ENCODE data around the gene PRR9. TPM values are rescaled to one million over a fixed set of nuclear protein-coding genes. Genes with fewer than 3 reads are reported as not detected.

The PRR9 gene
- total and polyA plus RNA-seq, 2 experiments from 2014 or later: not detected

DNA sequence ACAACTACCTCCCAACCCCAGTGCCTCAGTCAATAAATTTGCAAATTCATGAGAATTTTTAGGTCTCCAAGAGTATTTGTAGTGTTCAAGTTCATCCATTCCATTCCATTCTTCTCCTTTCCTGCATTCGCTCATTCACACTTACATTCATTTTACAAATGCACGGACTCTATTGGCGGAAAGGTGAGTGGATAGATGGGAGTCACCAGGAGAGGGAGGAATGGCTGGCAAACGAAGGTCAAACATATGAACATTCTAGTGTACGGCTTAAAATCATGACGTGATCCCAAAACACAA, 44.6 kb downstream of the PRR9 start:
- no peaks in the 10 kb centered on the region for H3K36me3 ChIP-seq
- no peaks in the 10 kb centered on the region for H3K4me1 ChIP-seq (ENCODE audit: low read depth)
- H3K9me3 ChIP-seq (ENCODE audit: low read depth): no peaks in the 10 kb centered on the region
- no peak overlapping the region for H3K27ac ChIP-seq
- H3K4me3 ChIP-seq: peak overlapping the region; percentile 34
- DNase-seq (ENCODE audit: low read depth in 1 of 2, low spot score in 1 of 2): no peak
- H3K27me3 ChIP-seq: peaks cover 59% of the 10 kb centered on the region
- TF ChIP-seq, protein P1, sequence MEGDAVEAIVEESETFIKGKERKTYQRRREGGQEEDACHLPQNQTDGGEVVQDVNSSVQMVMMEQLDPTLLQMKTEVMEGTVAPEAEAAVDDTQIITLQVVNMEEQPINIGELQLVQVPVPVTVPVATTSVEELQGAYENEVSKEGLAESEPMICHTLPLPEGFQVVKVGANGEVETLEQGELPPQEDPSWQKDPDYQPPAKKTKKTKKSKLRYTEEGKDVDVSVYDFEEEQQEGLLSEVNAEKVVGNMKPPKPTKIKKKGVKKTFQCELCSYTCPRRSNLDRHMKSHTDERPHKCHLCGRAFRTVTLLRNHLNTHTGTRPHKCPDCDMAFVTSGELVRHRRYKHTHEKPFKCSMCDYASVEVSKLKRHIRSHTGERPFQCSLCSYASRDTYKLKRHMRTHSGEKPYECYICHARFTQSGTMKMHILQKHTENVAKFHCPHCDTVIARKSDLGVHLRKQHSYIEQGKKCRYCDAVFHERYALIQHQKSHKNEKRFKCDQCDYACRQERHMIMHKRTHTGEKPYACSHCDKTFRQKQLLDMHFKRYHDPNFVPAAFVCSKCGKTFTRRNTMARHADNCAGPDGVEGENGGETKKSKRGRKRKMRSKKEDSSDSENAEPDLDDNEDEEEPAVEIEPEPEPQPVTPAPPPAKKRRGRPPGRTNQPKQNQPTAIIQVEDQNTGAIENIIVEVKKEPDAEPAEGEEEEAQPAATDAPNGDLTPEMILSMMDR (IDR thresholded peaks at IDR 0.05; ENCODE audit: low read depth, low read length): no peak

DNA sequence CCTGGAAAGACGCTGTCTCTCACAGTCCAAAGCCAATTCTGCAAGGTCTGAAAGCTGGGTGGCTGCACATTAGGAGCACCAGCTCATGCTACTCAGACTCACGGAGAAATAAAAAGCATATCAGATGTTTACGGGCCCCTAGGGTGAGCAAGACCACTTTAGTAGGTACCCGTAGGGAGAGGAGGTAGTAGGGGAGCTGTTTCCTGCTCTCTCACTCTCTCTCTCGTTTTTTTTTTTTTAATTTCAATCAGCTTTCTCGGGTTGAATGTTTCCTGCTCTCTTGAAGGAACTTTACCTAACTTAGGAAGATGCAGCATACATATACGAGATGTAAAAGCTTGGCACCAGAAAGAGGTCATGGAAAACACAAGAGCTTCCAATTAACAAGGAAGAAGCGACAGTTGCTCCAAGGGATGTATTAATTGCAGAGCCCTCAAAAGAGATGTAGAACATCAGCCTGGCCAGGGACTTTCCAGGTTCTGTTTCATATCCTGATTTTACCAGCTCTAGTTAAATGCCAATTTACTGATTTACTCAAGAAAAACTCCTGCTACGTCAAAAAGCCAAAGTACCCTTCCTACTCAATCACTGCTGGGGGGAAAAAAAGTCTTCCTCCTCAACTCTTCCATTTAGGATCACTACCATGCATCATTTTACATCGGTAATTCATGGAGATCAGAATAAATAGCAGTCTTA, 45.2 kb downstream of the PRR9 start:
- Histone ChIP-seq H3K27me3 (peaks cover 62% of the 10 kb centered on the region), H3K36me3 (no peaks in the 10 kb centered on the region), H3K9me3 (ENCODE audit: low read depth) (no peaks in the 10 kb centered on the region), H3K4me1 (ENCODE audit: low read depth) (no peaks in the 10 kb centered on the region), H3K27ac (no peak overlapping the region), H3K4me3 (no peak overlapping the region)
- no peak for DNase-seq (ENCODE audit: low read depth in 1 of 2, low spot score in 1 of 2)
- TF ChIP-seq, protein P1 (IDR thresholded peaks at IDR 0.05; ENCODE audit: low read depth, low read length): no peak

DNA sequence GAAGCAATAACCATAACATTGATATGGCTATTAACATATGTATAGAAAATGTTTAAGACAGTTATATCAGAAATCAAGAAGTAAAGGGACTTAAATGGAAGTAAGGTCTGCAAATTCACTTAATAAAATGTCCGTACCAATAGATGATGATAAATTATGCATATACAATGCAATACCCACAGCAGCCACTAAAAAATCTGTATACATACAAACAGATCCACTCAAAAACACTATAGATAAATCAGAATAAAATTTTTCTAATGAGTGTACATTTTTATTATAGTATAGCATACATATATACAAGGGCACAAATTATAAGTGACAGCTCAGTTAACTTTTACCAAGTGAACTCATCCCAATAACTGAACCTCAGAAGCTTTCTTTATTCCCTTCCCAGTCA, 48.1 kb downstream of the PRR9 start:
- H3K36me3 ChIP-seq: no peaks in the 10 kb centered on the region
- H3K27ac ChIP-seq: no peak overlapping the region
- no peaks in the 10 kb centered on the region for H3K9me3 ChIP-seq (ENCODE audit: low read depth)
- H3K4me1 ChIP-seq (ENCODE audit: low read depth): no peaks in the 10 kb centered on the region
- TF ChIP-seq, protein P1 (IDR thresholded peaks at IDR 0.05; ENCODE audit: low read depth, low read length): no peak
- H3K4me3 ChIP-seq: no peak overlapping the region
- peaks cover 43% of the 10 kb centered on the region for H3K27me3 ChIP-seq
- DNase-seq (ENCODE audit: low read depth in 1 of 2, low spot score in 1 of 2): no peak

Other genes with a start within 250 kb of the PRR9 start
- not detected in 2 replicates for gene SPRR4, start 246.9 kb upstream of the PRR9 start, total RNA-seq
- not detected in 2 replicates for gene SPRR4, start 246.9 kb upstream of the PRR9 start, polyA plus RNA-seq
- not detected in 2 replicates for gene SPRR1A, start 233.5 kb upstream of the PRR9 start, total RNA-seq
- not detected in 2 replicates for gene SPRR1A, start 233.5 kb upstream of the PRR9 start, polyA plus RNA-seq
- not detected in 2 replicates for gene SPRR3, start 215.8 kb upstream of the PRR9 start, total RNA-seq
- gene SPRR3, start 215.8 kb upstream of the PRR9 start, polyA plus RNA-seq: not detected in 2 replicates
- gene SPRR1B, start 186.4 kb upstream of the PRR9 start, total RNA-seq: not detected in 2 replicates
- gene SPRR1B, start 186.4 kb upstream of the PRR9 start, polyA plus RNA-seq: not detected in 2 replicates
- not detected in 2 replicates for gene SPRR2D, start 176.5 kb upstream of the PRR9 start, total RNA-seq
- not detected in 2 replicates for gene SPRR2D, start 176.5 kb upstream of the PRR9 start, polyA plus RNA-seq
- not detected in 2 replicates for gene SPRR2A, start 160.1 kb upstream of the PRR9 start, total RNA-seq
- not detected in 2 replicates for gene SPRR2A, start 160.1 kb upstream of the PRR9 start, polyA plus RNA-seq
- gene SPRR2B, start 146.0 kb upstream of the PRR9 start, total RNA-seq: not detected in 2 replicates
- not detected in 2 replicates for gene SPRR2B, start 146.0 kb upstream of the PRR9 start, polyA plus RNA-seq
- not detected in 2 replicates for gene SPRR2E, start 123.1 kb upstream of the PRR9 start, total RNA-seq
- gene SPRR2E, start 123.1 kb upstream of the PRR9 start, polyA plus RNA-seq: not detected in 2 replicates
- 2.9 and 5.1 TPM in 2 replicates for gene SPRR2F, start 104.1 kb upstream of the PRR9 start, total RNA-seq
- gene SPRR2F, start 104.1 kb upstream of the PRR9 start, polyA plus RNA-seq: 13.9 and 25.7 TPM in 2 replicates
- gene SPRR2G, start 66.7 kb upstream of the PRR9 start, total RNA-seq: not detected in 2 replicates
- not detected in 2 replicates for gene SPRR2G, start 66.7 kb upstream of the PRR9 start, polyA plus RNA-seq
- gene LELP1, start 14.2 kb upstream of the PRR9 start, total RNA-seq: not detected in 2 replicates
- not detected in 2 replicates for gene LELP1, start 14.2 kb upstream of the PRR9 start, polyA plus RNA-seq
- not detected in 2 replicates for gene LORICRIN, start 42.1 kb downstream of the PRR9 start, total RNA-seq
- gene LORICRIN, start 42.1 kb downstream of the PRR9 start, polyA plus RNA-seq: 0.19 TPM in 1 of 2 replicates, not detected in the other
- gene PGLYRP3, start 95.4 kb downstream of the PRR9 start, total RNA-seq: not detected in 2 replicates
- not detected in 2 replicates for gene PGLYRP3, start 95.4 kb downstream of the PRR9 start, polyA plus RNA-seq
- gene PGLYRP4, start 131.3 kb downstream of the PRR9 start, total RNA-seq: not detected in 2 replicates
- 0.33 TPM in 1 of 2 replicates, not detected in the other for gene PGLYRP4, start 131.3 kb downstream of the PRR9 start, polyA plus RNA-seq
- 0.74 and 1.3 TPM in 2 replicates for gene S100A9, start 140.3 kb downstream of the PRR9 start, total RNA-seq
- gene S100A9, start 140.3 kb downstream of the PRR9 start, polyA plus RNA-seq: 3.0 TPM in 1 of 2 replicates, not detected in the other
- not detected in 2 replicates for gene S100A12, start 158.0 kb downstream of the PRR9 start, total RNA-seq
- not detected in 2 replicates for gene S100A12, start 158.0 kb downstream of the PRR9 start, polyA plus RNA-seq
- 1.9 TPM in 1 of 2 replicates, not detected in the other for gene S100A8, start 173.5 kb downstream of the PRR9 start, total RNA-seq
- 4.4 and 12.2 TPM in 2 replicates for gene S100A8, start 173.5 kb downstream of the PRR9 start, polyA plus RNA-seq
- not detected in 2 replicates for gene S100A7A, start 198.9 kb downstream of the PRR9 start, total RNA-seq
- gene S100A7A, start 198.9 kb downstream of the PRR9 start, polyA plus RNA-seq: not detected in 2 replicates
- gene S100A7, start 243.1 kb downstream of the PRR9 start, total RNA-seq: not detected in 2 replicates
- not detected in 2 replicates for gene S100A7, start 243.1 kb downstream of the PRR9 start, polyA plus RNA-seq

Data from cardiac muscle cell (in vitro differentiated cells and primary cell).